Neuronal stem cell (in vitro differentiated cells): ENCODE results near the gene CAMK2A.

Experiments used
- DNase-seq: peaks from one replicate; pipeline ENCODE4 v3.0.0-alpha.2; 2013; ENCODE audit warnings: low spot score
- H2AFZ ChIP-seq: one replicate; pipeline ENCODE4 v1.6.1; 2013; ENCODE audit warnings: mild to moderate bottlenecking, low read length, inconsistent platforms
- H2AK5ac ChIP-seq: 2 replicates; pipeline ENCODE4 v1.6.1; 2013; ENCODE audit warnings: low read depth, mild to moderate bottlenecking, inconsistent platforms, low read length, moderate library complexity, mixed read lengths
- H2BK120ac ChIP-seq: 2 replicates; pipeline ENCODE4 v1.6.1; 2013; ENCODE audit warnings: low read depth, mild to moderate bottlenecking, inconsistent platforms, low read length, moderate library complexity, mixed read lengths
- H2BK12ac ChIP-seq: one replicate; pipeline ENCODE4 v1.6.1; 2013; ENCODE audit warnings: low read length, inconsistent platforms
- H2BK15ac ChIP-seq: 2 replicates; pipeline ENCODE4 v1.6.1; 2013; ENCODE audit warnings: mild to moderate bottlenecking, low read length, inconsistent platforms, mixed read lengths
- H2BK5ac ChIP-seq: one replicate; pipeline ENCODE4 v1.6.1; 2013; ENCODE audit warnings: inconsistent platforms, mild to moderate bottlenecking, low read length, moderate library complexity
- H3K14ac ChIP-seq: one replicate; pipeline ENCODE4 v1.6.1; 2013; ENCODE audit warnings: low read length, inconsistent platforms
- H3K18ac ChIP-seq: 2 replicates; pipeline ENCODE4 v1.6.1; 2013; ENCODE audit warnings: low read length, inconsistent platforms
- H3K23ac ChIP-seq: 2 replicates; pipeline ENCODE4 v1.6.1; 2013; ENCODE audit warnings: low read depth, mild to moderate bottlenecking, mixed read lengths, low read length, inconsistent platforms; ENCODE audit not compliant: poor library complexity
- H3K27ac ChIP-seq: replicated peaks from 3 replicates; pipeline ENCODE4 v1.5.1; 2013; ENCODE audit warnings: low read length, inconsistent platforms
- H3K27me3 ChIP-seq, 3 experiments: 2 replicates each; pipeline ENCODE4 v1.6.1; 2013; ENCODE audit warnings: low read length in 3 of 3, mild to moderate bottlenecking in 2 of 3, inconsistent platforms in 1 of 3, low read depth in 1 of 3, mixed read lengths in 1 of 3, moderate library complexity in 1 of 3; ENCODE audit not compliant: control insufficient read depth in 3 of 3, insufficient read depth in 3 of 3
- H3K36me3 ChIP-seq, 2 donors: replicated peaks in 1 of 2; 2 replicates each; pipeline ENCODE4 v1.6.1; 2013; ENCODE audit warnings: low read length in 2 of 2; ENCODE audit not compliant: control insufficient read depth in 2 of 2, insufficient read depth in 2 of 2
- H3K4ac ChIP-seq: 2 replicates; pipeline ENCODE4 v1.6.1; 2013; ENCODE audit warnings: inconsistent platforms, mild to moderate bottlenecking, low read length, moderate library complexity
- H3K4me1 ChIP-seq, 2 donors: 1 replicate in 1 of 2; 2 replicates in 1 of 2; pipeline ENCODE4 v1.6.1; 2013; ENCODE audit warnings: low read length in 2 of 2, low read depth in 1 of 2; ENCODE audit not compliant: control insufficient read depth in 2 of 2, insufficient read depth in 1 of 2
- H3K4me2 ChIP-seq: one replicate; pipeline ENCODE4 v1.6.1; 2013; ENCODE audit warnings: mild to moderate bottlenecking, low read length, inconsistent platforms; ENCODE audit not compliant: insufficient read depth, poor library complexity, severe bottlenecking
- H3K4me3 ChIP-seq, 2 donors: 2 replicates each; pipeline ENCODE4 v1.5.1; 2013; ENCODE audit warnings: low read length in 2 of 2, mild to moderate bottlenecking in 2 of 2, inconsistent platforms in 1 of 2, moderate library complexity in 1 of 2
- H3K79me1 ChIP-seq: one replicate; pipeline ENCODE4 v1.6.1; 2013; ENCODE audit warnings: low read depth, mild to moderate bottlenecking, inconsistent platforms, low read length, moderate library complexity
- H3K9ac ChIP-seq: one replicate; pipeline ENCODE4 v1.6.1; 2013; ENCODE audit warnings: mild to moderate bottlenecking, low read depth, low read length, inconsistent platforms; ENCODE audit not compliant: poor library complexity
- H3K9me3 ChIP-seq, 2 donors: replicated peaks in 1 of 2; 2 replicates each; pipeline versions ENCODE3 to v1.6.1; 2013; ENCODE audit warnings: low read length in 2 of 2, mild to moderate bottlenecking in 2 of 2, inconsistent platforms in 1 of 2, low read depth in 1 of 2, mixed read lengths in 1 of 2, moderate library complexity in 1 of 2; ENCODE audit not compliant: control insufficient read depth in 2 of 2, insufficient read depth in 1 of 2
- H4K8ac ChIP-seq: one replicate; pipeline ENCODE4 v1.6.1; 2013; ENCODE audit warnings: low read depth, mild to moderate bottlenecking, inconsistent platforms, low read length, moderate library complexity
- H4K91ac ChIP-seq: one replicate; pipeline ENCODE4 v1.6.1; 2013; ENCODE audit warnings: low read length, low read depth, mild to moderate bottlenecking, inconsistent platforms; ENCODE audit not compliant: poor library complexity
- WGBS, 2 donors: extraction: QIAGEN DNeasy Blood & Tissue Kit; methylation state at CpG; one replicate each; pipeline ENCODE4 v1.1.7; 2013; ENCODE audit warnings: missing lambda C conversion rate in 2 of 2, mixed read lengths in 1 of 2; ENCODE audit not compliant: insufficient read length in 2 of 2, insufficient replicate concordance in 1 of 2; ENCODE audit errors: extremely low coverage in 2 of 2; 5-methylcytosine and 5-hydroxymethylcytosine counted together

Gene CAMK2A

DNA sequence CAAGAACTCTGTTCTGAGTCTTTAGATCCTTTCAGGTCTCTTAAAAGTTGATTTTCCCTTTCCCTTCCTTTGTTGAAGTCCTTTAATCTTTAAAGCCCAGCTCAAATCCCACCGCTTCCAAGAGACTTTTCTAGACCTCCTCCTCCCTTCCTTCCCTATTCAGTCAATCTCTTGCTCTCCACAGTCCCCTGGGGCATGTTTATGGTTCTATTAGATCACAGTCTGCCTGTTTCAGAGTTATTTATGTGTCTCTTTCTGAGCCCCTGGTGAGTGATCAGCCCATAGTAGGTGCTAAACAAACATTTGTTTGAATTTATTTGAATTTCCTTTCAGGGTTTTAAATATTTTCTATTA is 20.3 kb upstream of the CAMK2A start:
- Histone ChIP-seq H3K27me3 (no peaks in the 10 kb centered on the region), H3K18ac (no peak overlapping the region), H2AFZ (no peak overlapping the region), H3K27ac (no peak overlapping the region), H3K14ac (no peak overlapping the region), H2BK5ac (no peak overlapping the region), H3K4me3 (no peak overlapping the region), H4K91ac (no peak overlapping the region), H2AK5ac (no peak overlapping the region), H3K9ac (no peak overlapping the region), H3K36me3 (no peaks in the 10 kb centered on the region), H3K23ac (no peak overlapping the region), H3K79me1 (no peaks in the 10 kb centered on the region), H3K4me1 (peaks cover 5 to 24% of the 10 kb centered on the region in 2 donors), H4K8ac (no peak overlapping the region), H3K4ac (no peak overlapping the region), H2BK15ac (no peak overlapping the region), H2BK12ac (no peak overlapping the region), H3K4me2 (no peak overlapping the region), H2BK120ac (no peak overlapping the region), H3K9me3 (no peaks in the 10 kb centered on the region)
- no CpG with 5 or more reads among the region's 1 CpG for WGBS, 2 donors
- no peak for DNase-seq

DNA sequence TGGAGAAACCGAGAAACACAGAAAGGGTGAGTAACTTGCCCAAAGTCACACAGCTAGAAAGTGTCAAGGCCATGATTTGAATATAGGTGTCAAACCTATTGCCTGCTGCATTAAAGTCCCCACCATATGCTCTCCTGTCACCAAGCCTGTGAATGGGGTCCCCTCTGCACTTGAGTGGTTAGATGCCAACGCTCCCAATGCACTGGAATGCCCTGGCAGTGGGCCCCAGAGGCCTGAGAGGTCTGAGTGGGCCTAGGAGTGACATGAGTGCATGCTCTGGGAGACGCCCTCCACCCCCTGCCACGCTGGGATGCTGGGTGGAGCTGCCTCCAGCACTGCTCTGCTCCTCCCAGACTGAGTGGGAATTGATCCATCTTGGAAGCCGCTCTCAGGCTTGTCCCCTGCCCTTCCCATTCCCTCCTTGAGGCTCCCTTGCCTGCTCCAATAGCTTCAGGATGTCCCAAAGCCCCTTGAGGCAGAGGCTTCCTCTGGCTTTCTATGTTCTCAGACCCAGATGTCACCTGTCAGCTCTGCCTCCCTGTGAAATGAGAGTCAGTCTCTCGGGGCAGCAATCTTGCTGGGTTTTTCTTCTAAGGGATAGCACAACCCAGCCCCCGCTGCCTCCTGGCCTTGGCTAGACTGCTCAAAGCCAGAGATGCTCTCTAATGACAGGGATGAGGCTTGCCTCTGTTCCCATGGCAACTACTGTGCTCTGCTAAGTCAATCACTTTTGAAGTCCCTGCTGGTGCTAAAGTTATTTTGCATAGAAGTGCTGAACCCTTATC is 19.7 kb upstream of the CAMK2A start:
- peaks cover 6 to 30% of the 10 kb centered on the region in 2 donors for H3K4me1 ChIP-seq
- H4K91ac ChIP-seq = no peak overlapping the region
- H3K9ac ChIP-seq = no peak overlapping the region
- H2BK12ac ChIP-seq = no peak overlapping the region
- H3K18ac ChIP-seq = no peak overlapping the region
- no peak overlapping the region for H3K27ac ChIP-seq
- no peak overlapping the region for H3K4ac ChIP-seq
- H2BK15ac ChIP-seq = no peak overlapping the region
- H3K79me1 ChIP-seq = no peaks in the 10 kb centered on the region
- H2BK5ac ChIP-seq = no peak overlapping the region
- WGBS, 2 donors = no CpG with 5 or more reads among the region's 7 CpGs
- H2BK120ac ChIP-seq = no peak overlapping the region
- no peak overlapping the region for H4K8ac ChIP-seq
- no peaks in the 10 kb centered on the region for H3K27me3 ChIP-seq
- no peak overlapping the region for H3K14ac ChIP-seq
- DNase-seq = no peak
- no peak overlapping the region for H3K4me3 ChIP-seq
- H3K4me2 ChIP-seq = no peak overlapping the region
- no peak overlapping the region for H3K23ac ChIP-seq
- peak overlapping the region; percentile 1 for H2AK5ac ChIP-seq
- no peak overlapping the region for H2AFZ ChIP-seq
- no peaks in the 10 kb centered on the region for H3K9me3 ChIP-seq
- H3K36me3 ChIP-seq = no peaks in the 10 kb centered on the region

DNA sequence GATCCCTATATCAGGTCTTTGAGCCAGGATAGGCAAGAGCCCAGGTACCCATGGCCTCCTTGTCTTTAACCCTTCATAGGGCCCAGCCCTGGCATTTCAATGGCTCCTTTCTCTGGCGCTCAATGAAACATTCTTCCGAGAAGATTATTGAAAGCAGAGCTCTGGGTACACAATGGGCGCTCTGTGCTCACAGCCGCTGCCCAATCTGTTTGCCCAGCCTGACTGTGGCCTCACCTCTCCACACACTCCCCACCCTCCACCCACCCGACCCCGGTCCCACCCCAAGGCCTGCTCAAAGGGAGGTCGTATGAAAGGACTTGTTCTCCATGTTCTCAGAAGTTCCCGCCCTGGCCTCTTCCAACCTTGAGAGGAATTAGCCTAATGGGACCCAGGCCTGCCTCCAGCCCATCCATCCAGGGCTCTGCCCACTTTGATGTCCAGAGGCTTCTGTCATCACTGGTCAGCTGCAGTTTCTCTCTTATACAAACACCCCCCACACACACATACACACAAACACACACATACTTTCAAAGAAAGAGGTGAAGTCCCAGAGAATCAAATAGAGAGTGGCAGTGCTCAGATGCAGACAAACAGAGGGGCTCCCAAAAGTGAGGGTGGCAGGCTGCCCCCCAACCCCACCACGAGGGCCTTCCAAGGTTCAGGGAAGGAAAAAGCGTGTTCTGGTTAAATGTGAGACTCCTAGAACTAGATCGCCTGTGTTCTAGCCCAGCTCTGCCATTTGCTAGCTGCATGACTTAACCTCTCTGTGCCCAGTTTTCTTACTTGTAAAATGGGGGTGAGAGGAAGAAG is 18.2 kb upstream of the CAMK2A start:
- WGBS, 2 donors = no CpG with 5 or more reads among the region's 11 CpGs
- H2BK15ac ChIP-seq = no peak overlapping the region

DNA sequence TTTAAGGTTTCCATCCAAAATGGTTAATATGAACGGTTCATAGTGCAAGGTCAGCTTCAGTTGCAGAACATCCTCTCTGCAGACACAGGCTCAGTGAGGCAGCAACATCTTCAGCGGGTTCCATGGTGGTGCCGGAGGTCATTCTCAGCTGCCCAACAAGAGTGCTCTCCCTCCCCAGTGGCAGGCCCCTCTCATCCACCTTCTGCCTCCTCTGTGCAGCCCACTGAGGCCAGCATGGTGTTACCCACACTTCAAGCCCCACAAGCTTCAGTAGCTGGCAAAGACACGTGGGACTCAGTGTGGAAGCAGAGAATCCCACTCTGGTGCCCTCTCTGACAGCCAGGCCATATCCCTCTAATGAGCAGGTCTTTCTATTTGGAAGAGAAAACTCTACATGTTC is 17.2 kb upstream of the CAMK2A start:
- no peak overlapping the region for H3K27ac ChIP-seq
- H3K4me2 ChIP-seq = no peak overlapping the region
- no peaks in the 10 kb centered on the region for H3K79me1 ChIP-seq
- no peak overlapping the region for H2BK15ac ChIP-seq
- H3K36me3 ChIP-seq = no peaks in the 10 kb centered on the region
- no peak overlapping the region for H2AFZ ChIP-seq
- no peak overlapping the region for H3K9ac ChIP-seq
- no peak overlapping the region for H2AK5ac ChIP-seq
- H3K14ac ChIP-seq = no peak overlapping the region
- no peak overlapping the region for H3K23ac ChIP-seq
- H2BK5ac ChIP-seq = no peak overlapping the region
- H3K9me3 ChIP-seq = no peaks in the 10 kb centered on the region
- no peak overlapping the region for H3K4ac ChIP-seq
- no peaks in the 10 kb centered on the region for H3K27me3 ChIP-seq
- WGBS, 2 donors = no CpG with 5 or more reads among the region's 4 CpGs
- H4K8ac ChIP-seq = no peak overlapping the region
- no peak overlapping the region for H4K91ac ChIP-seq
- H2BK12ac ChIP-seq = no peak overlapping the region
- no peak for DNase-seq
- peaks cover 15 to 41% of the 10 kb centered on the region in 2 donors for H3K4me1 ChIP-seq
- no peak overlapping the region for H2BK120ac ChIP-seq
- H3K18ac ChIP-seq = peak overlapping the region; percentile 32
- no peak overlapping the region for H3K4me3 ChIP-seq

More for the DNA sequence above, 18.2 kb upstream of the CAMK2A start:
- Histone ChIP-seq H3K23ac (no peak overlapping the region), H3K14ac (no peak overlapping the region), H2AK5ac (no peak overlapping the region), H2BK5ac (no peak overlapping the region), H3K27ac (no peak overlapping the region), H2BK12ac (no peak overlapping the region), H2AFZ (no peak overlapping the region), H2BK120ac (no peak overlapping the region), H4K91ac (no peak overlapping the region), H3K27me3 (no peaks in the 10 kb centered on the region), H3K9me3 (no peaks in the 10 kb centered on the region), H3K18ac (no peak overlapping the region), H4K8ac (no peak overlapping the region), H3K79me1 (no peaks in the 10 kb centered on the region), H3K4ac (no peak overlapping the region), H3K9ac (no peak overlapping the region), H3K4me2 (no peak overlapping the region), H3K4me3 (no peak overlapping the region), H3K4me1 (peaks cover 15 to 41% of the 10 kb centered on the region in 2 donors), H3K36me3 (no peaks in the 10 kb centered on the region)
- DNase-seq = no peak
